Ishikawa (cell line): Measurements from ENCODE around the gene TRPV4.

Source experiments
- CEBPB ChIP-seq: IDR thresholded peaks from 2 replicates; pipeline ENCODE4 v1.6.1; 2012
- CREB1 ChIP-seq: IDR thresholded peaks from 2 replicates; pipeline ENCODE4 v1.6.1; 2012; ENCODE audit warnings: low read depth
- EGR1 ChIP-seq: IDR thresholded peaks from 2 replicates; pipeline ENCODE4 v1.6.1; 2012
- EP300 ChIP-seq: IDR thresholded peaks from 2 replicates; pipeline ENCODE4 v1.6.1; 2012; ENCODE audit warnings: borderline replicate concordance
- FOXM1 ChIP-seq: IDR thresholded peaks from 2 replicates; pipeline ENCODE4 v1.6.1; 2012; ENCODE audit warnings: low read depth, borderline replicate concordance
- NFIC ChIP-seq: IDR thresholded peaks from 2 replicates; pipeline ENCODE4 v1.6.1; 2012
- RAD21 ChIP-seq: IDR thresholded peaks from 2 replicates; pipeline ENCODE4 v1.6.1; 2012; ENCODE audit warnings: low read depth
- REST ChIP-seq: IDR thresholded peaks from 2 replicates; pipeline ENCODE4 v1.6.1; 2012; ENCODE audit warnings: low read depth, mild to moderate bottlenecking
- TAF1 ChIP-seq: IDR thresholded peaks from 2 replicates; pipeline ENCODE4 v1.6.1; 2012; ENCODE audit warnings: low read depth, mild to moderate bottlenecking
- TCF12 ChIP-seq: IDR thresholded peaks from 2 replicates; pipeline ENCODE4 v1.6.1; 2012; ENCODE audit warnings: low read depth
- TEAD4 ChIP-seq: IDR thresholded peaks from 2 replicates; pipeline ENCODE4 v1.6.1; 2012
- YY1 ChIP-seq: IDR thresholded peaks from 2 replicates; pipeline ENCODE4 v1.6.1; 2012; ENCODE audit warnings: low read depth
- ZBTB7A ChIP-seq: IDR thresholded peaks from 2 replicates; pipeline ENCODE4 v1.6.1; 2012; ENCODE audit warnings: low read depth
- TF ChIP-seq, protein P1 (sequence below): IDR thresholded peaks from 2 replicates; pipeline ENCODE4 v1.6.1; 2012
- TF ChIP-seq, protein P2 (sequence below): IDR thresholded peaks from 2 replicates; pipeline ENCODE4 v1.6.1; 2012

TRPV4 gene

GRCh38 chr12:109757671-109758265, 75.4 kb downstream of the TRPV4 start:
- no peak for TF ChIP-seq FOXM1
- TF ChIP-seq EGR1 = no peak
- TF ChIP-seq, protein P1, sequence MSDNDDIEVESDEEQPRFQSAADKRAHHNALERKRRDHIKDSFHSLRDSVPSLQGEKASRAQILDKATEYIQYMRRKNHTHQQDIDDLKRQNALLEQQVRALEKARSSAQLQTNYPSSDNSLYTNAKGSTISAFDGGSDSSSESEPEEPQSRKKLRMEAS = no peak
- no peak for TF ChIP-seq TAF1
- no peak for TF ChIP-seq NFIC
- TF ChIP-seq TEAD4 = no peak

DNA sequence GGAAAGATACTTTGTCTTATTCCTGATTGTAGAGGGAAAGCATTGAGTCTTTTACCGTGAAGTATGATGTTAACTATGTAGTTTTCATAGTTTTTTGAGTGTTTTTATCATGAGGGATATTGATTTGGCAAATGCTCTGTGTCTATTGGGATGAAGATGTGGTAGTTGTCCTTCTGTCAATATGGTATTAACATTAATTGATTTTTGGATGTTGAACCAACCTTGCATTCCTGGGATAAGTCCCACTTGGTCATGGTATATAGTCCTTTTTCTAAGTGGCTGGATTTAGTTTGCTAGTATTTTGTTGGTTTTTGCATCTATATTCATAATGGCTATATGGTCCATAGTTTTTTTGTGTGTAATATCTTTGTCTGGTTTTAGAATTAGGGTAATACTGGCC, 76.7 kb downstream of the TRPV4 start:
- TF ChIP-seq EGR1 (no peak), EP300 (no peak), RAD21 (no peak), TEAD4 (no peak), ZBTB7A (no peak), TCF12 (no peak), CREB1 (no peak), REST (no peak), NFIC (no peak), YY1 (no peak), CEBPB (no peak), FOXM1 (no peak)
- TF ChIP-seq, protein P1 = no peak

DNA sequence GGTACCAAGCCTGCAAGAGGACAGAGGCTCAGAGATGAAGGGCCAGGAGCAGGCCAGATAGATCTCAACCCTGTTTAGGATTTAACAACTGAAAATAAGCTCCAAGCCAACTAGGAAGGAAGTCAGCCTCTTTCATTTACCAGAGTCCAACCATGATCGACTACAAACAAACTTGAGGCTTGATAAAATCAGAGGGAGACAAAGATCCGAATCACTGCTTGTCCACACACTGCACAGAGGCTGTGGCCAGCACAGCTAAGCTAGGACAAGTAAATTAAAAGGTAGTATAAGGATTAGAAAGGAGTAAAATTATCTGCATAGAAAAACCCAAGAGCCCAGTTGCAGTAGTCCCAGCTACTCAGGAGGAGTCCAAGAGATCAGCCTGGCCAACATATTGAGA, 79.2 kb downstream of the TRPV4 start:
- no peak for TF ChIP-seq FOXM1
- no peak for TF ChIP-seq EP300
- no peak for TF ChIP-seq EGR1
- no peak for TF ChIP-seq NFIC

DNA sequence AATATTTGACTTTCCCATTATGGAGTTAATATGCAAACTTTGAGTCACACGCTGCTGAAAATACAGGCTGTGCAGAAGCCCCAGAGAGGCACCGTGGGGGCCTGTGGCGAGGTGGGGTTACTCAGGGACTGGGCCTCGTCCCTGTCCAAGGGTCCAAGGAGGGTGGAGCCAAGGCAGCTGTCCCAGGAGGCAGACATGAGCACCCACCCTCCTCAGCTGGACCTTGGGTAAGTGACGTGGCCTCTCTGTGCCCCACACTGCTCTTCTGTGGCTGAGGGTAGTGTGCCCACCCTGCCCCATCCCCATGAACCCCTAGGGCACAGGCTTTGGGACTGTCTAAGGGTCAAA, 80.2 kb downstream of the TRPV4 start:
- no peak for TF ChIP-seq EP300
- TF ChIP-seq ZBTB7A = no peak
- TF ChIP-seq TCF12 = no peak
- TF ChIP-seq, protein P1 = no peak
- no peak for TF ChIP-seq YY1
- TF ChIP-seq CEBPB = no peak
- TF ChIP-seq FOXM1 = no peak
- TF ChIP-seq, protein P2, sequence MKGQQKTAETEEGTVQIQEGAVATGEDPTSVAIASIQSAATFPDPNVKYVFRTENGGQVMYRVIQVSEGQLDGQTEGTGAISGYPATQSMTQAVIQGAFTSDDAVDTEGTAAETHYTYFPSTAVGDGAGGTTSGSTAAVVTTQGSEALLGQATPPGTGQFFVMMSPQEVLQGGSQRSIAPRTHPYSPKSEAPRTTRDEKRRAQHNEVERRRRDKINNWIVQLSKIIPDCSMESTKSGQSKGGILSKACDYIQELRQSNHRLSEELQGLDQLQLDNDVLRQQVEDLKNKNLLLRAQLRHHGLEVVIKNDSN = no peak
- no peak for TF ChIP-seq CREB1
- TF ChIP-seq RAD21 = no peak
- no peak for TF ChIP-seq EGR1
- TF ChIP-seq TEAD4 = no peak
- no peak for TF ChIP-seq REST
- TF ChIP-seq NFIC = no peak

GRCh38 chr12:109752117-109753053, 80.8 kb downstream of the TRPV4 start:
- TF ChIP-seq NFIC = no peak
- TF ChIP-seq EP300 = no peak
- TF ChIP-seq TCF12 = no peak
- no peak for TF ChIP-seq YY1
- TF ChIP-seq, protein P1 = no peak
- no peak for TF ChIP-seq EGR1
- no peak for TF ChIP-seq TEAD4
- TF ChIP-seq CREB1 = no peak
- TF ChIP-seq RAD21 = no peak
- no peak for TF ChIP-seq FOXM1
- no peak for TF ChIP-seq ZBTB7A
- TF ChIP-seq, protein P2 = no peak
- no peak for TF ChIP-seq TAF1
- no peak for TF ChIP-seq CEBPB
- no peak for TF ChIP-seq REST
